DMS 273 (cell line): ENCODE data around the gene HIF3A.

Experiments used
- DNase-seq: peaks from one replicate; lab custom pipeline; 2025; ENCODE audit not compliant: unreplicated experiment; lab: John Stamatoyannopoulos, UW

HIF3A gene

GRCh38 chr19:46326608-46327007, 29.8 kb downstream of the HIF3A start:
- DNase-seq: no peak

GRCh38 chr19:46328079-46328478, 31.2 kb downstream of the HIF3A start:
- no peak for DNase-seq

GRCh38 chr19:46330319-46330918, 33.6 kb downstream of the HIF3A start:
- peak; percentile 16 for DNase-seq

GRCh38 chr19:46337487-46337886, 40.6 kb downstream of the HIF3A start:
- DNase-seq: no peak

- no peak for DNase-seq
Observed at GRCh38 chr19:46339446-46339845, 42.6 kb downstream of the HIF3A start.

- DNase-seq: no peak
Observed at GRCh38 chr19:46340051-46340659, 43.3 kb downstream of the HIF3A start.

- no peak for DNase-seq
Observed at GRCh38 chr19:46341937-46342336, 45.1 kb downstream of the HIF3A start.

- no peak for DNase-seq
Observed at GRCh38 chr19:46344363-46344762, 47.5 kb downstream of the HIF3A start.

GRCh38 chr19:46345157-46345556, 48.3 kb downstream of the HIF3A start:
- DNase-seq: no peak

- DNase-seq: peak; percentile 98
Observed at GRCh38 chr19:46346821-46347571, 50.2 kb downstream of the HIF3A start, which contains the start of gene PPP5C. Gene PPP5C (plus strand): TSS chr19:46347087. CDS start chr19:46347097, 10 bp downstream.

- DNase-seq: no peak
Observed at GRCh38 chr19:46347572-46347883, 50.7 kb downstream of the HIF3A start.

- DNase-seq: no peak
Observed at GRCh38 chr19:46347985-46348384, 51.1 kb downstream of the HIF3A start.

GRCh38 chr19:46349311-46349993, 52.6 kb downstream of the HIF3A start:
- DNase-seq: no peak

GRCh38 chr19:46350029-46350757, 53.4 kb downstream of the HIF3A start:
- peak; percentile 38 for DNase-seq

- no peak for DNase-seq
Observed at GRCh38 chr19:46350758-46351159, 53.9 kb downstream of the HIF3A start.

- peak; percentile 80 for DNase-seq
Observed at GRCh38 chr19:46351241-46352041, 54.6 kb downstream of the HIF3A start.

GRCh38 chr19:46353730-46354528, 57.1 kb downstream of the HIF3A start:
- DNase-seq: no peak

- no peak for DNase-seq
Observed at GRCh38 chr19:46355234-46356148, 58.6 kb downstream of the HIF3A start.
